GM18507 (cell line): Measurements from ENCODE around the gene AREL1.

ENCODE experiments used
- DNase-seq: peaks from one replicate; pipeline ENCODE4 v3.0.0; 2011; ENCODE audit warnings: low read depth; ENCODE audit not compliant: insufficient read length; ENCODE audit errors: extremely low spot score
- FAIRE-seq: peaks from 2 replicates; lab custom pipeline; 2011; peaks lifted over from hg19 to GRCh38; lab: Jason Lieb, UNC

Gene AREL1

GRCh38 chr14:74664717-74665116, 48.2 kb downstream of the AREL1 start:
- FAIRE-seq, result no peak
- no peak for DNase-seq

- no peak for FAIRE-seq
- no peak for DNase-seq
These were observed 49.0 kb downstream of the AREL1 start for GRCh38 chr14:74663884-74664283.

- no peak for FAIRE-seq
- no peak for DNase-seq
These were observed 51.0 kb downstream of the AREL1 start for GRCh38 chr14:74661726-74662450.

- no peak for FAIRE-seq
- no peak for DNase-seq
These were observed 52.0 kb downstream of the AREL1 start for GRCh38 chr14:74660863-74661262.

- FAIRE-seq, result no peak
These were observed 52.7 kb downstream of the AREL1 start for GRCh38 chr14:74660167-74660566.

GRCh38 chr14:74658535-74659131, 54.2 kb downstream of the AREL1 start:
- DNase-seq (no peak), FAIRE-seq (no peak)

More at GRCh38 chr14:74660167-74660566, 52.7 kb downstream of the AREL1 start:
- DNase-seq, result no peak

GRCh38 chr14:74656964-74657363, 55.9 kb downstream of the AREL1 start:
- DNase-seq (no peak), FAIRE-seq (no peak)

GRCh38 chr14:74655599-74656395, 57.1 kb downstream of the AREL1 start:
- DNase-seq, result no peak
- FAIRE-seq, result no peak

GRCh38 chr14:74654931-74655330, 57.9 kb downstream of the AREL1 start:
- no peak for FAIRE-seq
- DNase-seq, result no peak

- FAIRE-seq (no peak), DNase-seq (no peak)
These were observed 59.3 kb downstream of the AREL1 start for GRCh38 chr14:74653386-74654138.

GRCh38 chr14:74652541-74652940, 60.3 kb downstream of the AREL1 start:
- no peak for DNase-seq
- FAIRE-seq, result no peak

- no peak for FAIRE-seq
These were observed 61.8 kb downstream of the AREL1 start for GRCh38 chr14:74650927-74651686.

GRCh38 chr14:74649673-74650072, 63.2 kb downstream of the AREL1 start:
- FAIRE-seq (no peak), DNase-seq (no peak)

More at GRCh38 chr14:74650927-74651686, 61.8 kb downstream of the AREL1 start:
- no peak for DNase-seq

- FAIRE-seq (no peak), DNase-seq (no peak)
These were observed 63.7 kb downstream of the AREL1 start for GRCh38 chr14:74649167-74649566.

- FAIRE-seq (no peak), DNase-seq (no peak)
These were observed 64.3 kb downstream of the AREL1 start for GRCh38 chr14:74648601-74649000.

- FAIRE-seq, result no peak
These were observed 65.0 kb downstream of the AREL1 start for GRCh38 chr14:74647678-74648461.

GRCh38 chr14:74647061-74647677, 65.7 kb downstream of the AREL1 start:
- DNase-seq, result no peak
- FAIRE-seq, result no peak

More at GRCh38 chr14:74647678-74648461, 65.0 kb downstream of the AREL1 start:
- DNase-seq, result no peak
